Fibroblast of the aortic adventitia (primary cell): ENCODE measurements around the gene NPY4R2. TPM values are rescaled to one million over a fixed set of nuclear protein-coding genes. Genes with fewer than 3 reads are reported as not detected.
"Not testable (repeated sequence)": the region's sequence is repeated elsewhere in the genome, so short reads cannot be mapped to it uniquely, and the experiment has no call there.

Source experiments
- DNase-seq: peaks from one replicate; pipeline ENCODE4 v3.0.0-alpha.2; 2010; ENCODE audit warnings: low read depth
- H3K4me3 ChIP-seq: 2 replicates; pipeline ENCODE4 v1.5.1; 2011; ENCODE audit warnings: low read depth, mild to moderate bottlenecking, control low read depth, low read length, moderate library complexity
- total RNA-seq: library from RNA; depleted of rRNA; stranded (reverse); fragments of >200 nt; gene quantifications from 2 replicates; pipeline ENCODE4 v1.2.3, GENCODE V29; 2012; ENCODE audit warnings: low replicate concordance

NPY4R2 gene
- total RNA-seq, 1 donor, result 0.09 TPM

- not testable (repeated sequence) for DNase-seq, H3K4me3 ChIP-seq
Observed at GRCh38 chr10:47962785-47963184, 44.3 kb downstream of the NPY4R2 start.

DNA sequence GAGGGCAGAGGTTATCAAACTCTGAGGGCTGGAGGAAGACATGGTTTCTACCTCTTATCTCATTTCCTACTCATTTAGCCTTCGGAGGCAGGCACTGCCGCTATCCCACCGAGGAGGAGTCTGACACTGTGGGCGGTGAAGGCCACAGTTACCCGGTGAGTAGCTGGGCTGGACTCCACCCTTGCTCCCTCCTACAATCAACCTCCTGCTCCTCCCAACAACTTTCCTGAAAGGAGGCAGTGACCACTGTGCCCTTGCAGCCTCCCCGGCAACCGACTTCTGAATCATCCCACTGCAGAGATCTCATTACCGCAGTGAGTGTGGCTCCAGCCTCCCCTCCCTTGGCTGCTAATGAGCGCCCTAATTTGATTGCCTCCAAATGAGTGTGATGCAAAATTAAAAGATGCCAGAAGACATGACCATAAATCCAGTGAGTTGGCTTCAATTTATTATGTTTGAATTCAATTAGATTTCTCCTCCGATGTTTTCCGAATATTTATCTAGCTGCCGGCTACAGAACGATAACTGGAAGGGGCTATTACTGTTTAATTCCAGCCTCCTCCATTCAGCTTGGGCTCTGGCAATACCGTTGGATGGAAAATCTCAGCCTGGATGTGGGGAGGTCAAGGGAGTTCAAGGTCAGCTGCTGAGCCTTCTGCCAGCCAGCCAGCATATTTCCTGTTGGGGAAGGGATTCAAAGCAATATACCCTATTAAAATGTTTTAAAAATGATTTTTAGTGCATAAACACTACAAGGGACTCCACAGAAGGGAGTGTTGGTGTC is 46.0 kb downstream of the NPY4R2 start:
- not testable (repeated sequence) for DNase-seq, H3K4me3 ChIP-seq

GRCh38 chr10:47968988-47969387 is 50.5 kb downstream of the NPY4R2 start:
- not testable (repeated sequence) for H3K4me3 ChIP-seq, DNase-seq

DNA sequence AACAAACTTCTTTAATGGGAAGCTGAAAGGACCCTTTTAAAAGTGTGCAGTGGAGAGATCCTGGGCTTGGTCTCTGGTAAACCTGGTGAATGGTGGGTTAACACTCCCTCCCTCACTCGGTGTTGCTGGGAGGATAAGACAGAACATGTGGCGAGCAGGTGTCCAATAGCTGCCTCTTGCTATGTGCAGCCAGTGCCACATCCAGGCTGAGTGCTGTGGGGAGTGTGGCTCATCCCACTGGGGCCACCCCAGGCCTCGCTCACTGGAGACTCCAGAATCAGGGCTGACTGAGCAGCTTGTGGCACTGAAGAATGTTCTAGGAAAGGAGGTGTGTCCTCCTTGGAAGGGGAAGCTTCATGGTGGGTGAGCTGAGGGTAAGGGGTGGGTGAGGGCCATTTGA is 51.6 kb downstream of the NPY4R2 start:
- H3K4me3 ChIP-seq, DNase-seq: not testable (repeated sequence)

DNA sequence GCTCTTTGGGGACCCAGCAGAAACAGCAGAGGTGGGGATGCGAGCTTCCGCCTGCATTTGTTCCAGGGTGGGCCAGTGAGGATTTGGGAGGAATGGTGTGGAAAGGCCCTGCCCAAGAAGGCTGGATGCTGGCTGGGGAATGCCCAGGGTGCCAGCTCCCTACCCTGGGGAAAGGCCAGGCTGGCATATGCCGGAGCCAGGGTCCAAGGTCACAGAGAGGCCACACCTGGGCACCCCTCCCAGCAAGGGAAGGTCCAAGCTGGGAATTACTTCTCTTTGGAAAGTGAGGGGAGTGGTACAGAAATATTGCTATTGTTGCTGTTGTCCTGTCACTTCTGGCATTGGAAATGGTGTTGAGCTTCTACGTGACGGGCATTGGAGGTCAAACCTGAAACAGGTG is 53.1 kb downstream of the NPY4R2 start:
- not testable (repeated sequence) for H3K4me3 ChIP-seq, DNase-seq

DNA sequence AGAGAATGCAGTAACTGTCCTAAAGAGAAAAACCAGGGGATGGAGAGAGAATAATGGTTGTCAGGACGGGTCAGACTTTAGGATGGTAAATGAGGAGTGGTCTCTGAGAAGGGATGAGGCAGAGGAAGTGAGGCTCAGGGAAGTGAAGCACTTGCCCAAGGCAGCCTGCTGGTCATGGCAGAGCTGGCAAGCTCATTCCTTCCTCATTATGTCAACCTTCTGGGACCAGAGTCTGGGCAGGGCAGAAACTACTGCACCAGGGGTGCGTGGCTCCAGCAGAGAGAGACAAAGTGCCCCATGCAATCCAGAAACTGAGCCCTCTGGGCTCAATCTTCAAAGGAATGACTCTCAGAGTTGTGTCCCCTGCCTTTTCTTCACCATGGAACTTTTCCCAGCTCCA is 53.6 kb downstream of the NPY4R2 start:
- not testable (repeated sequence) for DNase-seq, H3K4me3 ChIP-seq

Other genes starting within 250 kb of the NPY4R2 start
- gene SYT15B, start 155.1 kb upstream of the NPY4R2 start, total RNA-seq, result 0.16 TPM in 1 of 2 replicates, not detected in the other
- gene FAM25C, start 81.1 kb downstream of the NPY4R2 start, total RNA-seq, result not detected in 2 replicates